ENCODE results near the gene OR1E2.

DNA sequence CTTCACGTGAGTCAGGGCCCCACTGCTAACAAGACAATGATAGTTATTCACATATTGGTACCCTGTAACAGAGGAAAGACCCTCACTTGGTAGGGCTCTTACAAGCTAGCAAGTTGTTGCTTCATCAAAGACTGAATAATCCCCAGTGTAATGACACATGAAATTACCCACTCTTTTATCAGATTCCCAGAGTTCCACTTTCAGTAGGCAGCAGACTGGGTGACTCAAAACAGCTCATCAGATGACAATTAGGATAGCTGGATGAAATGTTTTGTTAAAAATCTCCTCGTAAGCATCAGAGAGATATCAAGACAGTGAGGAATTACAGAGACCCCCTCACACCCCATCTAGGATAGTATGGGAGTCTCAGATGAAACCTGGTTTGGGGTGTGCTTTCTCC, 6.8 kb upstream of the OR1E2 start:
- TF ChIP-seq, protein P1, sequence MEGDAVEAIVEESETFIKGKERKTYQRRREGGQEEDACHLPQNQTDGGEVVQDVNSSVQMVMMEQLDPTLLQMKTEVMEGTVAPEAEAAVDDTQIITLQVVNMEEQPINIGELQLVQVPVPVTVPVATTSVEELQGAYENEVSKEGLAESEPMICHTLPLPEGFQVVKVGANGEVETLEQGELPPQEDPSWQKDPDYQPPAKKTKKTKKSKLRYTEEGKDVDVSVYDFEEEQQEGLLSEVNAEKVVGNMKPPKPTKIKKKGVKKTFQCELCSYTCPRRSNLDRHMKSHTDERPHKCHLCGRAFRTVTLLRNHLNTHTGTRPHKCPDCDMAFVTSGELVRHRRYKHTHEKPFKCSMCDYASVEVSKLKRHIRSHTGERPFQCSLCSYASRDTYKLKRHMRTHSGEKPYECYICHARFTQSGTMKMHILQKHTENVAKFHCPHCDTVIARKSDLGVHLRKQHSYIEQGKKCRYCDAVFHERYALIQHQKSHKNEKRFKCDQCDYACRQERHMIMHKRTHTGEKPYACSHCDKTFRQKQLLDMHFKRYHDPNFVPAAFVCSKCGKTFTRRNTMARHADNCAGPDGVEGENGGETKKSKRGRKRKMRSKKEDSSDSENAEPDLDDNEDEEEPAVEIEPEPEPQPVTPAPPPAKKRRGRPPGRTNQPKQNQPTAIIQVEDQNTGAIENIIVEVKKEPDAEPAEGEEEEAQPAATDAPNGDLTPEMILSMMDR (IDR thresholded peaks at IDR 0.05), result no peak
- TF ChIP-seq POLR2A (IDR thresholded peaks at IDR 0.05), result no peak
